Lower lobe of right lung (tissue), 2 donors: Measurements from ENCODE around the gene SPRR1A. TPM values are rescaled to one million over a fixed set of nuclear protein-coding genes. Genes with fewer than 3 reads are reported as not detected.

Experiments
- ATAC-seq, 2 donors: fragments of 200-7000 bp; cut with Tn5 transposase; one replicate each; pipeline ENCODE4 v1.9.1; 2020 to 2022; ENCODE audit warnings: mild to moderate bottlenecking in 2 of 2, moderate library complexity in 2 of 2
- DNase-seq: peaks from one replicate; pipeline ENCODE4 v3.0.0-alpha.2; 2020
- H3K27ac ChIP-seq: fragments of 200-600 bp; one replicate; pipeline ENCODE4 v1.8.0; 2022
- H3K27me3 ChIP-seq: fragments of 200-600 bp; one replicate; pipeline ENCODE4 v1.8.0; 2022; ENCODE audit warnings: low read depth
- H3K36me3 ChIP-seq: fragments of 200-600 bp; one replicate; pipeline ENCODE4 v1.8.0; 2022; ENCODE audit warnings: mild to moderate bottlenecking
- H3K4me1 ChIP-seq: fragments of 200-600 bp; one replicate; pipeline ENCODE4 v1.8.0; 2022
- H3K4me3 ChIP-seq: fragments of 200-600 bp; one replicate; pipeline ENCODE4 v1.8.0; 2022; ENCODE audit warnings: mild to moderate bottlenecking
- H3K9me3 ChIP-seq: fragments of 200-600 bp; one replicate; pipeline ENCODE4 v1.8.0; 2022
- intact Hi-C: fragments of 100-400 bp; cut with DNase I; formaldehyde crosslinking; loops from one replicate; pipeline ENCODE4 v1.11.0; 2022
- total RNA-seq: library from RNA; stranded (reverse); fragmentation: NEBNext Ultra II Directional; extraction: Animal tissue kit (Norgen Biotek cat#: 25700); gene quantifications from one replicate; pipeline ENCODE4 v1.2.1, GENCODE V29; 2021
- TF ChIP-seq, protein P1 (sequence below): fragments of 200-600 bp; IDR thresholded peaks from one replicate; pipeline ENCODE4 v1.8.0; 2022; ENCODE audit warnings: antibody characterized with exemption, mild to moderate bottlenecking
- donor health status: DM: no; HTN: yes; CAD: no; lungs with severe emphysema.

SPRR1A gene
- total RNA-seq, 1 donor from 2014 or later = not detected

DNA sequence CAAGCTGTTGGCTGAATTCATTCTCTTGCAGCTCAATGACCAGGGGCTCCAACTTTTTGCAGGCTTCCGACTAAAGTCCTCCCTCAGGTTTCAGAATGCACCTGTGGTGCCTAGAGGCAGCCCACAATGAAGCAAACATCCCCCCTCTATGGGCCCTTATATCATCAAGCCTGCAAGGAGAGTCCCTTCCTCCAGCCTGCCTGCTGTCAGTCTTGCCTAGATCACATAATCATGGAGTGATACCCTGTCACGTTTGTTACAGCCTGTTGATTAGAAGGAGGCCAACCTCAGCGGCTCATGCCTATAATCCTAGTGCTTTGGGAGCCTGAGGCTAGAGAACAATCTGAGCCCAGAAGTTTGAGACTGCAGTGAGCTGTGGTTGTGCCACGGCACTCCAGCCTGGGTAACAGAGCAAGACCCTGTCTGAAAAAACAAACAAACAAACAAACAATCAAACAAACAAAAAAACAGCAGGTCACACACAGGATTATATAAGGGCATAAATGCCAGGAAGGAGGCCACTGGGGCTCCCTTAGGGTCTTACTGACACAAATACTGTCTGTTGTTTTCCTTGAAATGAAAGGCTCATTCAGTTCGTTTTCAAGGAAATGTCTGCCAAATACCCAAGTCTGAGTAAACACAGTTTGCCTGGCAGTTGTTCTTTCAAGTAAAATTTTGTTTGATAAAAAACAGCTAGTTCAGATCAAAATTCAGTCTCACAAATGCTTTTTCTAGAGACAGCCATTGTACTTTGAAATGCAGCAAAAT lies 12.9 kb downstream of the SPRR1A start:
- DNase-seq (no peak), ATAC-seq (no peak)
- Histone ChIP-seq H3K4me3 (no peak overlapping the region), H3K27me3 (no peaks in the 10 kb centered on the region), H3K36me3 (no peaks in the 10 kb centered on the region), H3K27ac (no peak overlapping the region), H3K4me1 (no peaks in the 10 kb centered on the region), H3K9me3 (no peaks in the 10 kb centered on the region)
- TF ChIP-seq, protein P1, sequence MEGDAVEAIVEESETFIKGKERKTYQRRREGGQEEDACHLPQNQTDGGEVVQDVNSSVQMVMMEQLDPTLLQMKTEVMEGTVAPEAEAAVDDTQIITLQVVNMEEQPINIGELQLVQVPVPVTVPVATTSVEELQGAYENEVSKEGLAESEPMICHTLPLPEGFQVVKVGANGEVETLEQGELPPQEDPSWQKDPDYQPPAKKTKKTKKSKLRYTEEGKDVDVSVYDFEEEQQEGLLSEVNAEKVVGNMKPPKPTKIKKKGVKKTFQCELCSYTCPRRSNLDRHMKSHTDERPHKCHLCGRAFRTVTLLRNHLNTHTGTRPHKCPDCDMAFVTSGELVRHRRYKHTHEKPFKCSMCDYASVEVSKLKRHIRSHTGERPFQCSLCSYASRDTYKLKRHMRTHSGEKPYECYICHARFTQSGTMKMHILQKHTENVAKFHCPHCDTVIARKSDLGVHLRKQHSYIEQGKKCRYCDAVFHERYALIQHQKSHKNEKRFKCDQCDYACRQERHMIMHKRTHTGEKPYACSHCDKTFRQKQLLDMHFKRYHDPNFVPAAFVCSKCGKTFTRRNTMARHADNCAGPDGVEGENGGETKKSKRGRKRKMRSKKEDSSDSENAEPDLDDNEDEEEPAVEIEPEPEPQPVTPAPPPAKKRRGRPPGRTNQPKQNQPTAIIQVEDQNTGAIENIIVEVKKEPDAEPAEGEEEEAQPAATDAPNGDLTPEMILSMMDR = no peak
- intact Hi-C loops = no loop called here

DNA sequence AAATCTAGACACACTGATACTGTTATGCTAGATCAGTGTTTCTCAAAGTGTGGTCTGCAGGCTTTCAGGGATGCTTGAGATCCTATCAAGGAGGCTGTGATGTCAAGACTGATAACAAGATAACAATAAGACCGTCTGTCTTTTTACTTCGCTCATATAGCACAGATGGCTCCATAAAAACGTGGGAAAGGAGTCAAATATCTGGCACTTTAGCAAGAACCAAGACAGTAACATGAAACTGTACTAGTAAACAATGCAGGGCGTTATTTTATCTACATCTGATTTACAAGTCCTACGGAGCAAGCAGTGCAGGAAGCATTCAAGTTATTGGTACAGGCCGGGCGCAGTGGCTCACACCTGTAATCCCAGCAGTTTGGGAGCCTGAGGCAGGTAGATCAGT lies 14.0 kb downstream of the SPRR1A start:
- no peak overlapping the region for H3K27ac ChIP-seq
- TF ChIP-seq, protein P1 = no peak
- no peaks in the 10 kb centered on the region for H3K9me3 ChIP-seq
- no peaks in the 10 kb centered on the region for H3K4me1 ChIP-seq
- no peaks in the 10 kb centered on the region for H3K27me3 ChIP-seq
- intact Hi-C loops = no loop called here
- no peaks in the 10 kb centered on the region for H3K36me3 ChIP-seq
- DNase-seq = no peak
- no peak overlapping the region for H3K4me3 ChIP-seq
- ATAC-seq = no peak

DNA sequence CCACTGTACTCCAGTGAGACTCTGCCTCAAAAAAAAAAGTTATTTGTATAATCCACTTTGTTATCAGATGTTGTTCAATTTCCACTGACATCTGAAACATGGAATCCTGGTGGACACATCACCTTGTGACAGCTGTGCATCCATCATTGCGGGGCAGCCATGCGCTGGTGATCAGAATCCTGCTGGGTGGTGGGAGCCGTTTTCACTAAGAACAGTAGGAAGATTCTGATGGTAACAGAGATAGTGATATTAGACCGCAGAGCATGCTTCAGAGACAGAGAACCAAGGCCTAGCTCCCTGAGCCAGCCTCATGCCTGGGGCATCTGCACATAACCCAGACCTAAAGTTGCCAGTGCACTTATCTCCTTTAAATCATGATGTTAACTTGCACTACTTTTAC lies 14.6 kb downstream of the SPRR1A start:
- no peak for ATAC-seq
- TF ChIP-seq, protein P1 = no peak
- intact Hi-C loops = no loop called here

DNA sequence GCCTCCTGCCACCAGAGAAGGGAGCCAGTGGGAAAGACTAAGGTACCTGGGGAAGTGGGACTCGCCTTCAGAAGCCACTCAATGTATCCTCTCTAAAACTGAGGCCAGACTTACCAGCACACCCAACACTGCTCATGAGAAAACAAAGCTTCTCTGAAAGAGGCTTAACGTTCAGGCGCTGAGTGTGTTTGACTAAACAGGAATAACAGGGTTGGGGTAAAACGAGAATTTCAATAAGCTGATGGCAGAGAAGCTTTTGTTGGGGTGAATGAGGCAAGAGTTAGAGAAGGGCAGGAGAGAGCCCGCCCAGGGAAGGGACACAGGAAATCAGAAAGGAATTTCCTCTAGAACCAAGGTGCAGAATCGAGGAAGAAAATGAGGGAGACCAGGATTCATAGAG lies 15.9 kb downstream of the SPRR1A start:
- intact Hi-C loops = no loop called here
- DNase-seq = no peak
- Histone ChIP-seq H3K27me3 (no peaks in the 10 kb centered on the region), H3K9me3 (no peaks in the 10 kb centered on the region), H3K4me3 (no peak overlapping the region), H3K4me1 (no peaks in the 10 kb centered on the region), H3K27ac (no peak overlapping the region), H3K36me3 (no peaks in the 10 kb centered on the region)
- TF ChIP-seq, protein P1 = no peak
- ATAC-seq = no peak

More for the DNA sequence above, 14.6 kb downstream of the SPRR1A start:
- Histone ChIP-seq H3K4me1 (no peaks in the 10 kb centered on the region), H3K4me3 (no peak overlapping the region), H3K27me3 (no peaks in the 10 kb centered on the region), H3K36me3 (no peaks in the 10 kb centered on the region), H3K27ac (no peak overlapping the region), H3K9me3 (no peaks in the 10 kb centered on the region)
- DNase-seq = no peak

DNA sequence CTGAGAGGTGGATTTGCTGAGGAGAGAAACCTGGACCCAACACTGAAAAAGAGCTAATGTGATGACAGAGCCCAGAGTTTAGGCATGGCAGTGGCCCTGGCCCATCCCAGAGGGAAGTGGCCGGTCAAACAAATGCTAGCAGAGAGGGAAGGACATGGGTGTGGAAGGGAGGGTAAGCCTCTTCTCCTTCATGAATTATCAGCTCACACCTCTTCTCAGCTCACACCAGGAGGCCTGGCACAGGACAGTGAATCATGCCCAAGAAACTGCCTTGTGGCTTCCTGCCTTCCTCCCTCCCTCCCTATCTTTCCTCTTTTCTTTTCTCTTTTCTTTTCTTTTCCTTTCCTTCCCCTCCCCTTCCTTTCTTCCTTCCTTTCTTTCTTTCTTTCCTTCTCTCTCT lies 16.4 kb downstream of the SPRR1A start:
- Histone ChIP-seq H3K4me1 (no peaks in the 10 kb centered on the region), H3K4me3 (no peak overlapping the region), H3K36me3 (no peaks in the 10 kb centered on the region), H3K27me3 (no peaks in the 10 kb centered on the region), H3K27ac (no peak overlapping the region), H3K9me3 (no peaks in the 10 kb centered on the region)
- TF ChIP-seq, protein P1 = no peak
- DNase-seq = no peak
- no peak for ATAC-seq
- intact Hi-C loops = no loop called here
